IMR-90 (cell line): ENCODE measurements around the gene PELO. TPM values are rescaled to one million over a fixed set of nuclear protein-coding genes. Genes with fewer than 3 reads are reported as not detected.

Experiments
- ATAC-seq: fragments of 200-7000 bp; cut with Tn5 transposase; 2 replicates; pipeline ENCODE4 v1.9.1; 2020; ENCODE audit warnings: low read depth, mild to moderate bottlenecking, moderate library complexity
- Bru-seq: library from RNA; stranded (reverse); fragments of 400-500 nt; gene quantifications from one replicate; lab custom pipeline; 2021; lab: Mats Ljungman, UMichigan
- BruChase-seq, 2 experiments: library from RNA; stranded (reverse); fragments of 400-500 nt; gene quantifications; one replicate each; lab custom pipeline; 2021; lab: Mats Ljungman, UMichigan
- BruUV-seq: library from RNA; stranded (reverse); fragments of 400-500 nt; replicated peaks from 2 replicates; lab custom pipeline; 2021; lab: Mats Ljungman, UMichigan
- CTCF ChIA-PET: fragments of 300-600 bp; formaldehyde crosslinking; extraction: SDS; loops from one replicate; lab custom pipeline; 2021; ENCODE audit warnings: antibody characterized with exemption; lab: Yijun Ruan, JAX
- POLR2A ChIA-PET: fragments of 300-600 bp; sonication (Branson Sonifier 250); formaldehyde crosslinking; loops from one replicate; lab custom pipeline; 2022; ENCODE audit warnings: antibody characterized with exemption; ENCODE audit not compliant: unreplicated experiment; lab: Charles Lee
- DNase-seq: peaks from one replicate; pipeline ENCODE4 v3.0.0; 2013
- H2AFZ ChIP-seq: replicated peaks from 2 replicates; pipeline ENCODE3; 2013; ENCODE audit warnings: low read length, mild to moderate bottlenecking; ENCODE audit not compliant: poor library complexity
- H2AK5ac ChIP-seq: 2 replicates; pipeline ENCODE4 v1.6.1; 2013; ENCODE audit warnings: low read depth, low read length, inconsistent platforms
- H2AK9ac ChIP-seq: replicated peaks from 2 replicates; pipeline ENCODE3; 2013; ENCODE audit warnings: mild to moderate bottlenecking, low read depth, low read length, moderate library complexity; ENCODE audit not compliant: poor library complexity
- H2BK120ac ChIP-seq: 2 replicates; pipeline ENCODE4 v1.6.1; 2013; ENCODE audit warnings: low read depth, low read length, inconsistent platforms
- H2BK15ac ChIP-seq: 3 replicates; pipeline ENCODE4 v1.6.1; 2013; ENCODE audit warnings: low read depth, low read length, inconsistent platforms
- H2BK20ac ChIP-seq: 2 replicates; pipeline ENCODE4 v1.6.1; 2013; ENCODE audit warnings: low read depth, mild to moderate bottlenecking, inconsistent platforms, low read length, moderate library complexity
- H2BK5ac ChIP-seq: 2 replicates; pipeline ENCODE4 v1.6.1; 2013; ENCODE audit warnings: mild to moderate bottlenecking, low read depth, low read length, inconsistent platforms; ENCODE audit not compliant: poor library complexity, severe bottlenecking
- H3K14ac ChIP-seq: replicated peaks from 2 replicates; pipeline ENCODE4 v1.6.1; 2013; ENCODE audit warnings: low read depth, low read length, inconsistent platforms
- H3K18ac ChIP-seq: 2 replicates; pipeline ENCODE4 v1.6.1; 2013; ENCODE audit warnings: low read depth, low read length, control low read depth
- H3K23ac ChIP-seq: 2 replicates; pipeline ENCODE4 v1.6.1; 2013; ENCODE audit warnings: low read depth, low read length, inconsistent platforms
- H3K27ac ChIP-seq: 2 replicates; pipeline ENCODE4 v1.5.1; 2013; ENCODE audit warnings: mild to moderate bottlenecking, control low read depth, low read length; ENCODE audit not compliant: insufficient read depth
- H3K27me3 ChIP-seq: 2 replicates; pipeline ENCODE4 v1.6.1; 2013; ENCODE audit warnings: low read length; ENCODE audit not compliant: control insufficient read depth, insufficient read depth
- H3K36me3 ChIP-seq: 2 replicates; pipeline ENCODE4 v1.6.1; 2013; ENCODE audit warnings: low read length, mixed read lengths; ENCODE audit not compliant: control insufficient read depth, insufficient read depth
- H3K4ac ChIP-seq: 2 replicates; pipeline ENCODE4 v1.6.1; 2013; ENCODE audit warnings: low read depth, low read length, inconsistent platforms
- H3K4me1 ChIP-seq: 2 replicates; pipeline ENCODE4 v1.6.1; 2013; ENCODE audit warnings: low read length, mixed read lengths; ENCODE audit not compliant: control insufficient read depth, insufficient read depth
- H3K4me2 ChIP-seq: 2 replicates; pipeline ENCODE4 v1.6.1; 2013; ENCODE audit warnings: low read depth, mild to moderate bottlenecking, control low read depth, low read length, moderate library complexity
- H3K4me3 ChIP-seq: 2 replicates; pipeline ENCODE4 v1.5.1; 2013; ENCODE audit warnings: low read depth, mild to moderate bottlenecking, control low read depth, low read length, moderate library complexity; ENCODE audit not compliant: insufficient read depth
- H3K56ac ChIP-seq: 2 replicates; pipeline ENCODE4 v1.6.1; 2013; ENCODE audit warnings: low read length, inconsistent platforms; ENCODE audit not compliant: insufficient read depth; ENCODE audit errors: extremely low read depth
- H3K79me1 ChIP-seq, 2 experiments: 2 replicates each; pipeline ENCODE4 v1.6.1; 2013; ENCODE audit warnings: low read length in 2 of 2, inconsistent platforms in 1 of 2, low read depth in 1 of 2
- H3K9ac ChIP-seq: 2 replicates; pipeline ENCODE4 v1.6.1; 2013; ENCODE audit warnings: low read depth, low read length, control low read depth
- H3K9me1 ChIP-seq: 2 replicates; pipeline ENCODE4 v1.6.1; 2013; ENCODE audit warnings: low read length, inconsistent platforms; ENCODE audit not compliant: insufficient read depth
- H3K9me3 ChIP-seq: 2 replicates; pipeline ENCODE4 v1.6.1; 2013; ENCODE audit warnings: low read length; ENCODE audit not compliant: control insufficient read depth, insufficient read depth
- H4K20me1 ChIP-seq: 2 replicates; pipeline ENCODE4 v1.6.1; 2013; ENCODE audit warnings: low read length, inconsistent platforms; ENCODE audit not compliant: insufficient read depth
- H4K5ac ChIP-seq: 2 replicates; pipeline ENCODE4 v1.6.1; 2013; ENCODE audit warnings: mild to moderate bottlenecking, low read depth, low read length, control low read depth
- H4K8ac ChIP-seq, 2 experiments: 2 replicates each; pipeline ENCODE4 v1.6.1; 2013; ENCODE audit warnings: low read depth in 2 of 2, low read length in 2 of 2, control low read depth in 1 of 2, inconsistent platforms in 1 of 2
- H4K91ac ChIP-seq: 2 replicates; pipeline ENCODE4 v1.6.1; 2013; ENCODE audit warnings: low read depth, low read length, inconsistent platforms; ENCODE audit not compliant: insufficient read depth
- BHLHE40 ChIP-seq: fragments of 150-350 bp; IDR thresholded peaks from 2 replicates; pipeline ENCODE4 v1.6.1; 2016; ENCODE audit warnings: mild to moderate bottlenecking, low read depth, low read length
- CTCF ChIP-seq: conservative IDR thresholded peaks from 2 replicates; pipeline ENCODE4 v1.5.1; 2012; ENCODE audit warnings: mild to moderate bottlenecking, low read depth, low read length, improper control_type of control experiment
- ELK1 ChIP-seq: fragments of 150-350 bp; IDR thresholded peaks from 2 replicates; pipeline ENCODE4 v1.6.1; 2016; ENCODE audit warnings: low read depth, mild to moderate bottlenecking, low read length, moderate library complexity, borderline replicate concordance
- FOS ChIP-seq: fragments of 150-350 bp; IDR thresholded peaks from 2 replicates; pipeline ENCODE4 v1.6.1; 2016; ENCODE audit warnings: low read depth, low read length
- MAZ ChIP-seq: IDR thresholded peaks from 2 replicates; pipeline ENCODE4 v1.6.1; 2012; ENCODE audit warnings: low read depth, mild to moderate bottlenecking, low read length, improper control_type of control experiment, moderate library complexity, borderline replicate concordance
- MXI1 ChIP-seq: IDR thresholded peaks from 2 replicates; pipeline ENCODE4 v1.6.1; 2012; ENCODE audit warnings: low read depth, mild to moderate bottlenecking, low read length, moderate library complexity, borderline replicate concordance
- NFE2L2 ChIP-seq: fragments of 150-350 bp; IDR thresholded peaks from 2 replicates; pipeline ENCODE4 v1.6.1; 2016; ENCODE audit warnings: low read depth, mild to moderate bottlenecking, low read length
- POLR2A ChIP-seq: IDR thresholded peaks from 2 replicates; pipeline ENCODE4 v1.6.1; 2012; ENCODE audit warnings: mild to moderate bottlenecking, low read depth, low read length
- RCOR1 ChIP-seq: IDR thresholded peaks from 2 replicates; pipeline ENCODE4 v1.6.1; 2012; ENCODE audit warnings: mild to moderate bottlenecking, low read length, improper control_type of control experiment; ENCODE audit not compliant: insufficient replicate concordance
- RFX5 ChIP-seq: IDR thresholded peaks from 2 replicates; pipeline ENCODE4 v1.8.0; 2012; ENCODE audit warnings: low read depth, mild to moderate bottlenecking, low read length, moderate library complexity
- SMC3 ChIP-seq: fragments of 150-350 bp; IDR thresholded peaks from 2 replicates; pipeline ENCODE4 v1.6.1; 2016; ENCODE audit warnings: low read depth, mild to moderate bottlenecking, antibody characterized with exemption, low read length, moderate library complexity
- WGBS, 2 experiments: methylation state at CpG; one replicate each; pipeline versions ENCODE4 v1.1.5 to v1.1.7; 2013; ENCODE audit warnings: missing lambda C conversion rate in 2 of 2; ENCODE audit not compliant: insufficient read length in 1 of 2; ENCODE audit errors: extremely low coverage in 2 of 2; 5-methylcytosine and 5-hydroxymethylcytosine counted together
- dilution Hi-C: fragments of 300-500 bp; cut with HindIII; formaldehyde crosslinking; loops from one replicate; pipeline ENCODE4 v1.14.3; 2018; ENCODE audit warnings: low sequenced_read_pairs; ENCODE audit not compliant: unreplicated experiment
- in situ Hi-C: fragments of 300-500 bp; cut with MboI; formaldehyde crosslinking; loops from 3 replicates; pipeline ENCODE4 v1.14.3; 2019; ENCODE audit warnings: low sequenced_read_pairs, inconsistent platforms, mixed read lengths
- intact Hi-C: fragments of 100-400 bp; cut with micrococcal nuclease; formaldehyde crosslinking; loops from 2 replicates; pipeline ENCODE4 v1.10.0; 2022
- long read RNA-seq: library from polyadenylated mRNA; unstranded; transcript quantifications from one replicate; pipeline ENCODE4 v2.0.0, GENCODE V29; 2021; ENCODE audit not compliant: unreplicated experiment
- polyA plus RNA-seq, 3 experiments: library from polyadenylated mRNA; depleted of rRNA; stranded (reverse); fragments of >200 nt; gene quantifications; 2 replicates each; pipeline ENCODE4 v1.2.3, GENCODE V29; 2012; ENCODE audit warnings: low replicate concordance in 1 of 3
- total RNA-seq: library from RNA; depleted of rRNA; stranded (reverse); fragments of >200 nt; gene quantifications from 2 replicates; pipeline ENCODE4 v1.2.3, GENCODE V29; 2012; rRNA removed

PELO gene
- 48.9 and 49.7 TPM in 2 replicates for total RNA-seq
- polyA plus RNA-seq (2012; rRNA removed) = 42.4 and 43.7 TPM in 2 replicates
- polyA plus RNA-seq (2012; cell fraction: cytosol; rRNA removed) = 34.3 and 38.4 TPM in 2 replicates
- polyA plus RNA-seq (2012; cell fraction: nucleus; rRNA removed; ENCODE audit: low replicate concordance) = 32.6 and 34.9 TPM in 2 replicates
- Bru-seq, nascent RNA = percentile 97 among the genes with signal in this experiment
- percentile 67 among the genes with signal in this experiment for BruChase-seq, experiment 1, labeled RNA remaining after a 6-hour chase
- percentile 96 among the genes with signal in this experiment for BruChase-seq, experiment 2, labeled RNA remaining after a 2-hour chase
- long read RNA-seq, full-length matches to known transcripts = 2 of 99 reads
- long read RNA-seq, partial matches to known transcripts = 89 of 99 reads
- long read RNA-seq, other reads (novel, unspliced or antisense) = 8 of 99 reads

- ChIA-PET CTCF (interaction anchor here (0.5 to 1.5 kb wide), 6 partner anchors 12 to 256 kb away, joined by 3 to 4 read pairs (median 3); no protein-coding TSS in a partner anchor), POLR2A (interaction anchor here (0.6 kb wide), 1 partner anchor 213 kb away, joined by 35 read pairs; no protein-coding TSS in a partner anchor)
- Histone ChIP-seq H3K4me1 (peaks cover 12% of the 10 kb centered on the region), H3K4me2 (peak within 1 kb of the TSS; percentile 92), H2BK15ac (peak within 1 kb of the TSS; percentile 72; the same call in 2 of the 3 replicates), H4K20me1 (0 out of 2 replicates have a peak, but pooled peaks cover 5% of the 10 kb centered on the region), H3K27me3 (no peaks in the 10 kb centered on the region), H3K18ac (peak within 1 kb of the TSS; percentile 90), H4K5ac (peak within 1 kb of the TSS; percentile 55), H2BK120ac (peak within 1 kb of the TSS; percentile 82), H3K23ac (peak within 1 kb of the TSS; percentile 97), H4K8ac (peak within 1 kb of the TSS; percentile 7 to 71), H3K9ac (peak within 1 kb of the TSS; percentile 97), H4K91ac (peak within 1 kb of the TSS; percentile 74), H3K79me1 (peaks cover 0 to 27% of the 10 kb centered on the region in 2 experiments; a peak in 2 of 4 replicates), H3K4me3 (peak within 1 kb of the TSS; percentile 61), H3K4ac (peak within 1 kb of the TSS; percentile 82), H3K56ac (peak within 1 kb of the TSS; percentile 87), H2AFZ (peak within 1 kb of the TSS; percentile 92), H2BK5ac (peak within 1 kb of the TSS; percentile 72), H2AK5ac (peak within 1 kb of the TSS; percentile 69), H3K36me3 (peaks cover 1% of the 10 kb centered on the region; the same call in 1 of the 2 replicates), H2BK20ac (peak within 1 kb of the TSS; percentile 64), H3K14ac (peak within 1 kb of the TSS; percentile 89), H3K9me3 (no peaks in the 10 kb centered on the region), H3K9me1 (peaks cover 3% of the 10 kb centered on the region), H2AK9ac (peak within 1 kb of the TSS; percentile 74), H3K27ac (peak within 1 kb of the TSS; percentile 87)
- DNase-seq = peak; percentile 81
- ATAC-seq = peak; percentile 86
- WGBS, 2 experiments = 0% methylated on average over 15 of the region's 61 CpGs; no CpG with 5 or more reads in 1 of the 2 experiments
- BruUV-seq = TSS peak; percentile 33
- in situ Hi-C loops = no loop called here
- dilution Hi-C loops = no loop called here
- intact Hi-C loops = loop anchor here (1.0 to 5.0 kb wide), 5 partner anchors 41 to 127 kb away; no protein-coding TSS in a partner anchor
- no peak for TF ChIP-seq NFE2L2
- TF ChIP-seq POLR2A = no peak; the same call in none of the 2 replicates
- TF ChIP-seq FOS = no peak
- TF ChIP-seq BHLHE40 = no peak
- no peak for TF ChIP-seq MXI1
- TF ChIP-seq SMC3 = peak; percentile 4
- no peak for TF ChIP-seq ELK1
- no peak for TF ChIP-seq RCOR1
- no peak for TF ChIP-seq RFX5
- TF ChIP-seq CTCF = peak; percentile 43
- peak; percentile 14; the same call in 1 of the 2 replicates for TF ChIP-seq MAZ
Measured at GRCh38 chr5:52787600-52788504, at the start of gene PELO, which contains the start of gene ITGA1. Gene PELO (plus strand): TSS chr5:52787916. CDS start chr5:52800395, 12,479 bp downstream. Gene ITGA1 (plus strand): TSS chr5:52787916. CDS start chr5:52788354, 438 bp downstream.
